ENCODE measurements around the gene ELMO1.

The ELMO1 gene

GRCh38 chr7:37441816-37442215 is 6.8 kb downstream of the ELMO1 start:
- no peak overlapping the region for H3K9ac ChIP-seq (ENCODE audit: low read depth, low read length)
- no peak overlapping the region for H3K27ac ChIP-seq (ENCODE audit: low read depth, low read length)

DNA sequence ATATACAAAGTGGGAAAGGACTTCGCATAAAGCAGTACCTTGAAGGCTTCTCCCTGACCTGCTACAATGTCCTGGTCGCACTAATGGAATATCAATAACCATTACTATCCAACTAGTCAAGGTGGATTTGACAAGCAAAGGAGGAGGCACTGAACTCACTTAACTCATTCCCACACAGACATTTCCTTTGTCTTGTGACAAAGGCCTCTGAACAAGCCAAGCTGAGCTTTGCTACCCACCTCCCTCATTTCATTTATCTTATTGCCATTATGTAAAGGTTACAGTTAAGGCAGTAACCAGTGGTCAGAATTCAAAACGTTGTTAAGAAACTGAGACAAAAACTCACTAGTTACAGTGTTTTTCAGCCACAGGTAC is 7.3 kb downstream of the ELMO1 start:
- H3K4me1 ChIP-seq (ENCODE audit: control insufficient read depth, insufficient read depth, low read length), result no peaks in the 10 kb centered on the region
- H3K27ac ChIP-seq (ENCODE audit: low read depth, low read length), result no peak overlapping the region
- peaks cover 1% of the 10 kb centered on the region for H3K27me3 ChIP-seq (ENCODE audit: control insufficient read depth, insufficient read depth, low read length)
- H3K36me3 ChIP-seq (ENCODE audit: control insufficient read depth, insufficient read depth, low read length), result no peaks in the 10 kb centered on the region
- H3K9ac ChIP-seq (ENCODE audit: low read depth, low read length), result no peak overlapping the region
- H3K4me3 ChIP-seq (ENCODE audit: low read depth, low read length), result no peak overlapping the region
- no peaks in the 10 kb centered on the region for H3K9me3 ChIP-seq (ENCODE audit: control insufficient read depth, insufficient read depth, low read length)

More at GRCh38 chr7:37441816-37442215, 6.8 kb downstream of the ELMO1 start:
- peaks cover 6% of the 10 kb centered on the region for H3K27me3 ChIP-seq (ENCODE audit: control insufficient read depth, insufficient read depth, low read length)
- H3K4me1 ChIP-seq (ENCODE audit: control insufficient read depth, insufficient read depth, low read length), result no peaks in the 10 kb centered on the region
- no peaks in the 10 kb centered on the region for H3K9me3 ChIP-seq (ENCODE audit: control insufficient read depth, insufficient read depth, low read length)
- no peaks in the 10 kb centered on the region for H3K36me3 ChIP-seq (ENCODE audit: control insufficient read depth, insufficient read depth, low read length)
- H3K4me3 ChIP-seq (ENCODE audit: low read depth, low read length), result no peak overlapping the region

DNA sequence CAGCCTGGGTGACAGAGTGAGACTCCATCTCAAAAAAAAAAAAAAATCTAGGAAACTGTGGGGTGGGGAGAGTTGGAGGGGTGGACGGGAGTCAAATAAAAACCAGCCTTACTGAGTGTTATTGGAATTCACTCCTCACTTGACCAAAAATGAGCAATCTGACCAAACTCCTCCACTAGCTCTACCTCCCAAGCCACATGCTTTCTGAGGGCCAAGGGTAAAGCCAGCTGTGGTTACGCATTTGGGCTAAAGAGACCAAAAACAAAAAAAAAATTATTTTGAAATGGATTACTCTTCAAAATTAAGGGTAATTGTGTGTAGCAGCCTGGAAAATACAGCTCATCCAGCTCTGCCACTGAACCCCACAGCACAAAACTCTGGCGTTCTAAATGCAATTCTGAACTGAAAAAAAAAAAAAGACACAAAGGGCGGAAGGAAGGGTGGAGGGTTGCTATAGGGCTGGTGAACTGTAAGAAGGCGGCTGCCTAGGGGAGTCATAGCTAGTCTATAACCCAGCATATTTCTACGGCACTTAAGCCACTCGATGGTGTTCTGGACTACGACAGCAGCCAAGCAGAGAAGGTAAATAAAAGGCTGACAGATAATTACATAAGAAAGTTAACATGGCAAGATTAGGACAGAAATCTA is 7.8 kb downstream of the ELMO1 start:
- Histone ChIP-seq H3K27ac (ENCODE audit: low read depth, low read length) (no peak overlapping the region), H3K27me3 (ENCODE audit: control insufficient read depth, insufficient read depth, low read length) (no peaks in the 10 kb centered on the region), H3K9ac (ENCODE audit: low read depth, low read length) (no peak overlapping the region), H3K9me3 (ENCODE audit: control insufficient read depth, insufficient read depth, low read length) (no peaks in the 10 kb centered on the region), H3K4me1 (ENCODE audit: control insufficient read depth, insufficient read depth, low read length) (no peaks in the 10 kb centered on the region), H3K4me3 (ENCODE audit: low read depth, low read length) (no peak overlapping the region), H3K36me3 (ENCODE audit: control insufficient read depth, insufficient read depth, low read length) (no peaks in the 10 kb centered on the region)

- H3K27ac ChIP-seq (ENCODE audit: low read depth, low read length), result no peak overlapping the region
- no peaks in the 10 kb centered on the region for H3K9me3 ChIP-seq (ENCODE audit: control insufficient read depth, insufficient read depth, low read length)
- H3K4me3 ChIP-seq (ENCODE audit: low read depth, low read length), result no peak overlapping the region
- H3K27me3 ChIP-seq (ENCODE audit: control insufficient read depth, insufficient read depth, low read length), result no peaks in the 10 kb centered on the region
- H3K4me1 ChIP-seq (ENCODE audit: control insufficient read depth, insufficient read depth, low read length), result no peaks in the 10 kb centered on the region
- no peak overlapping the region for H3K9ac ChIP-seq (ENCODE audit: low read depth, low read length)
- no peaks in the 10 kb centered on the region for H3K36me3 ChIP-seq (ENCODE audit: control insufficient read depth, insufficient read depth, low read length)
These were observed 9.0 kb downstream of the ELMO1 start for GRCh38 chr7:37439653-37440026.

- no peak overlapping the region for H3K27ac ChIP-seq (ENCODE audit: low read depth, low read length)
- no peaks in the 10 kb centered on the region for H3K36me3 ChIP-seq (ENCODE audit: control insufficient read depth, insufficient read depth, low read length)
- no peak overlapping the region for H3K4me3 ChIP-seq (ENCODE audit: low read depth, low read length)
- H3K27me3 ChIP-seq (ENCODE audit: control insufficient read depth, insufficient read depth, low read length), result no peaks in the 10 kb centered on the region
- no peaks in the 10 kb centered on the region for H3K9me3 ChIP-seq (ENCODE audit: control insufficient read depth, insufficient read depth, low read length)
- H3K4me1 ChIP-seq (ENCODE audit: control insufficient read depth, insufficient read depth, low read length), result no peaks in the 10 kb centered on the region
- H3K9ac ChIP-seq (ENCODE audit: low read depth, low read length), result no peak overlapping the region
These were observed 9.6 kb downstream of the ELMO1 start for GRCh38 chr7:37438906-37439652.

- no peak overlapping the region for H3K9ac ChIP-seq (ENCODE audit: low read depth, low read length)
- no peaks in the 10 kb centered on the region for H3K4me1 ChIP-seq (ENCODE audit: control insufficient read depth, insufficient read depth, low read length)
- H3K27me3 ChIP-seq (ENCODE audit: control insufficient read depth, insufficient read depth, low read length), result no peaks in the 10 kb centered on the region
- no peak overlapping the region for H3K4me3 ChIP-seq (ENCODE audit: low read depth, low read length)
- H3K27ac ChIP-seq (ENCODE audit: low read depth, low read length), result no peak overlapping the region
- H3K36me3 ChIP-seq (ENCODE audit: control insufficient read depth, insufficient read depth, low read length), result no peaks in the 10 kb centered on the region
- no peaks in the 10 kb centered on the region for H3K9me3 ChIP-seq (ENCODE audit: control insufficient read depth, insufficient read depth, low read length)
These were observed 13.4 kb downstream of the ELMO1 start for GRCh38 chr7:37435156-37435855.

DNA sequence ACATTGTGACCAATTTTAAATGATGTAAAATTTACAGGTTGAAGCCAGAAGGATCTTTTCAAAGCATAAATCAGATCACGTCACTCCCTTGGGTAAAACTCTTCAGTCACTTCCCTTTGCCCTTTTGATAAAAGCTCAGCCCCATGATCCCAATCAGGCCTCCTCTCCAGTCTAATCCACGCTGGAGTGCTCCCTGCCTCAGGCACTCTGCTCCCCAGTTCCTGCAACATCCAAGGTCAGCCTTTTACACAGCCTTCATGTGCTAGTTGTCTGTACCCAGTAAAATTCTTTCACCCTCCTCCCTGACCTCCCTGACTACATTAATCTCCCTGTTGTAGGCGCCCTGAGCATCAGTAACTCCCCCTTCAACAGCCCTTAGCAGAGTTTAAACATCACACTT is 14.1 kb downstream of the ELMO1 start:
- Histone ChIP-seq H3K27me3 (ENCODE audit: control insufficient read depth, insufficient read depth, low read length) (no peaks in the 10 kb centered on the region), H3K4me3 (ENCODE audit: low read depth, low read length) (no peak overlapping the region), H3K27ac (ENCODE audit: low read depth, low read length) (no peak overlapping the region), H3K36me3 (ENCODE audit: control insufficient read depth, insufficient read depth, low read length) (no peaks in the 10 kb centered on the region), H3K9me3 (ENCODE audit: control insufficient read depth, insufficient read depth, low read length) (no peaks in the 10 kb centered on the region), H3K4me1 (ENCODE audit: control insufficient read depth, insufficient read depth, low read length) (no peaks in the 10 kb centered on the region), H3K9ac (ENCODE audit: low read depth, low read length) (no peak overlapping the region)

DNA sequence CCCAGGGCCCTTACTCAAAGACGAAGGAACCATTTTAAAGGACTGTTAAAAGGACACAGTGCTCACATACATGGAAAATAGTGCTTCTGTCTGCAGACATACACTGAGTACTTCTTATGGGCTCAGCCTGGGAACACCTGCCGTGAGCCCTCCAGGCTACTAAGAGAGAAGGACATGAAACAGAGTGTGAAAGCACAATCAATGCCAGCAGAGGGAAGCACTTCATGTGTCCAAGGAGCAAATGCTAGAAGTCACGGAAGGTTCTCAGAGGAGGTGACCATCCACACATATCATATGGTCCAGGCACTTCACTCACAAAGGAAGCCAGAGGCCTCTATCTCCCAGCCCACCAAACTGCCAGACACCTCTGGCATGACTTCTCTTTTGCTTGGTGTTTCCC is 15.5 kb downstream of the ELMO1 start:
- H3K4me1 ChIP-seq (ENCODE audit: control insufficient read depth, insufficient read depth, low read length), result no peaks in the 10 kb centered on the region
- H3K36me3 ChIP-seq (ENCODE audit: control insufficient read depth, insufficient read depth, low read length), result no peaks in the 10 kb centered on the region
- no peak overlapping the region for H3K27ac ChIP-seq (ENCODE audit: low read depth, low read length)
- H3K9ac ChIP-seq (ENCODE audit: low read depth, low read length), result no peak overlapping the region
- no peaks in the 10 kb centered on the region for H3K27me3 ChIP-seq (ENCODE audit: control insufficient read depth, insufficient read depth, low read length)
- H3K9me3 ChIP-seq (ENCODE audit: control insufficient read depth, insufficient read depth, low read length), result no peaks in the 10 kb centered on the region
- no peak overlapping the region for H3K4me3 ChIP-seq (ENCODE audit: low read depth, low read length)

GRCh38 chr7:37432281-37432920 is 16.3 kb downstream of the ELMO1 start:
- Histone ChIP-seq H3K4me1 (ENCODE audit: control insufficient read depth, insufficient read depth, low read length) (no peaks in the 10 kb centered on the region), H3K27ac (ENCODE audit: low read depth, low read length) (no peak overlapping the region), H3K4me3 (ENCODE audit: low read depth, low read length) (no peak overlapping the region), H3K9me3 (ENCODE audit: control insufficient read depth, insufficient read depth, low read length) (no peaks in the 10 kb centered on the region), H3K9ac (ENCODE audit: low read depth, low read length) (no peak overlapping the region), H3K27me3 (ENCODE audit: control insufficient read depth, insufficient read depth, low read length) (no peaks in the 10 kb centered on the region), H3K36me3 (ENCODE audit: control insufficient read depth, insufficient read depth, low read length) (no peaks in the 10 kb centered on the region)

- Histone ChIP-seq H3K9me3 (ENCODE audit: control insufficient read depth, insufficient read depth, low read length) (no peaks in the 10 kb centered on the region), H3K27ac (ENCODE audit: low read depth, low read length) (no peak overlapping the region), H3K9ac (ENCODE audit: low read depth, low read length) (no peak overlapping the region), H3K27me3 (ENCODE audit: control insufficient read depth, insufficient read depth, low read length) (no peaks in the 10 kb centered on the region), H3K4me1 (ENCODE audit: control insufficient read depth, insufficient read depth, low read length) (no peaks in the 10 kb centered on the region), H3K36me3 (ENCODE audit: control insufficient read depth, insufficient read depth, low read length) (no peaks in the 10 kb centered on the region), H3K4me3 (ENCODE audit: low read depth, low read length) (no peak overlapping the region)
These were observed 17.3 kb downstream of the ELMO1 start for GRCh38 chr7:37431413-37431812.

DNA sequence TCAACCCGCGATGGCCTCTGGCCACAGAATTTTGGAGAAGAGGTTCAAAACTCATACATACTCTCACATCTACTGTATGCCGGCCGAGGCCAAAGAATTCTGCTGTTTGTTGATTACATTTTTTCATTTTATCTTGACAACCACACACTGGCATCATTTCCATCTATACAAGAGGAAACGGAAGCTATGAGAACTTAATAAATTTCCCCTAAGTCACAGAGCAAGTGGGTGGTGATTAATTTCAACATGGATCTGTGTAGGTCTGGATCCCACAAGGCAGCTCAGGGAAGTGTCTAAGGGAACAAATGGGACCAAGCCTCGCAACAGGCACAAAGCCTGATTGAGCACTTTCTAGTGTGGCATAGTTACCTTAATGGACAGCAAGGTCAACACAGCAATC is 18.0 kb downstream of the ELMO1 start:
- Histone ChIP-seq H3K9ac (ENCODE audit: low read depth, low read length) (no peak overlapping the region), H3K9me3 (ENCODE audit: control insufficient read depth, insufficient read depth, low read length) (no peaks in the 10 kb centered on the region), H3K36me3 (ENCODE audit: control insufficient read depth, insufficient read depth, low read length) (no peaks in the 10 kb centered on the region), H3K4me1 (ENCODE audit: control insufficient read depth, insufficient read depth, low read length) (no peaks in the 10 kb centered on the region), H3K27me3 (ENCODE audit: control insufficient read depth, insufficient read depth, low read length) (no peaks in the 10 kb centered on the region), H3K4me3 (ENCODE audit: low read depth, low read length) (no peak overlapping the region), H3K27ac (ENCODE audit: low read depth, low read length) (no peak overlapping the region)

Measured in HUES48 (cell line).